GM18520 (cell line): Measurements from ENCODE around the gene LUC7L3.
"Not testable (repeated sequence)": the region's sequence is repeated elsewhere in the genome, so short reads cannot be mapped to it uniquely, and the experiment has no call there.

Source experiments
- ATAC-seq: cut with Tn5 transposase; IDR thresholded peaks from one replicate; pipeline ENCODE4 v1.9.1; 2021; ENCODE audit not compliant: unreplicated experiment

The LUC7L3 gene

DNA sequence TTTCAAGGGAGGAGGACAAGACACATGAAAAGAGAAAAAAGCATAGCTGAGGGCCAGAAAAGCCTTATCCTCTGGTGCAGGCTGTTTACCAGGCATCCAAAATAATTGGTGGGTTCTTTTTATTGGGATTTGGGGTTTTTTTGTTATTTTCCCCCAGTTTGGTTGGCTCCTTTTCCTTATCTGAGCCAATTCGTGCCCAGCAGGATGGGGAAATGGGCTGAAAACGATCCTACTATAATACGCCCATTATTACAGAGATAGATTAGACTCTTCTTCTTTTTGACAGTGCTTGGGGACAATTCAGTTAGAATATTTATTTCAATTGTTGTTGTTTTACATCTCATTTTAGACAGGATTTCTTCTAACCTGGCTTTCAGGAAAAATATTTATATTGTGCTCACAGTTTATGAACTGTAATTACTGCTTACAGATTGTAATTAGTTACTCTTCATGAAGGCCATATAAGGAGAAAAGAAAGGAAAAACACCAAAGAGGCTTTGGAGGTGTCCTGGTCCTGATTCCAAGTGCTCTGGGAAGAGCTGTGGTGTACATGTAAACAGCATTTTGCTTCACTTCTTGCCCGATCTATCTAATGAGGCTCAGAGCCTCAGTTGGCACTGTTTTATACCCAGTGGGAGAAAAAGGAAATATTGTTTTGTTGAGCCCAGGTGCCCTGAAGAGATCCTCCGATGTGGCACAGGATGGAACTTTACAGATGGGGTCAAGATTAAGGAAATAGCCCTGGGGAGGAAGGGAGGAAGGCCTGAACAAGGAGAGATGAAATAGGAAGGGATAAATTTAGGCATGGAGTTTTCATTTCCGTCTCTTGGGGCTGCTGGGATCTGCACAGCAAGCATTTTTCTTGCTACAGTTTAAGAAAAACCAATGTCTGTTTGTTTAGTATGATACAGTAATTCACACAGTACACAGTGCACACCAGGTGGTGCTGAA is 11.1 kb upstream of the LUC7L3 start:
- no peak for ATAC-seq

DNA sequence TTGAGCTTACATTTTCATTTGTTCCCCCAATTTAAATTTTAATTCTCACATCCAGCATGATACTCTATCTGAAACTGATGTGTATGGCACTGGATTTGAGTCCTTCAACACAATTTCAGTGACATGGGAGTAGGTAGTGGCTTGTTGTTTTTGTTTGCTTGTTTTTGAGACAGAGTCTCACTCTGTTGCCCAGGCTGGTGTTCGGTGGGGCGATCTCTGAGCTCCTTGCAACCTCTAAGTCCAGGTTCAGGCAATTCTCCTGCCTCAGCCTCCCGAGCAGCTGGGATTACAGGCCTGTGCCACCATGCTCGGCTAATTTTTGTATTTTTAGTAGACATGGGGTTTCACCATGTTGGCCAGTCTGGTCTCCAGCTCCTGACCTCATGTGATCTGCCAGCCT is 10.3 kb upstream of the LUC7L3 start:
- not testable (repeated sequence) for ATAC-seq

DNA sequence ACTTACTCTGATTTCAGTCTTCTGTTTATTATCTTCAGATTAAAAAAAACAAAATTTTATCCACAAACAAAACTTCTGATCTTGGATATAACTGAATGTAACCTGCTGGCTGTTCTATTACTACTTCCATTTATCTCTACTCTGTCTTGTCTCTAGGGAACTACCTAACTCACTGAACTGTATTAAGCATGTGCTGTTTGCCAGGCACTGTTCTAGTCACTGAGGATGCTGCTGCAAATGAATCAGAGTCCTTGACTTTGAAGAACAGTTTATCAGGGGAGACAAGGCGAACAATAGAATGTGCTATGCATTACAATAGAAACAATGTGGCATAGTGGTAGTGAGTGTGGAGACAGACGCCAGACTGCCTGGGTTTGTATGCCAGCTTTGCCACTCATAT is 9.4 kb upstream of the LUC7L3 start:
- ATAC-seq, result no peak

DNA sequence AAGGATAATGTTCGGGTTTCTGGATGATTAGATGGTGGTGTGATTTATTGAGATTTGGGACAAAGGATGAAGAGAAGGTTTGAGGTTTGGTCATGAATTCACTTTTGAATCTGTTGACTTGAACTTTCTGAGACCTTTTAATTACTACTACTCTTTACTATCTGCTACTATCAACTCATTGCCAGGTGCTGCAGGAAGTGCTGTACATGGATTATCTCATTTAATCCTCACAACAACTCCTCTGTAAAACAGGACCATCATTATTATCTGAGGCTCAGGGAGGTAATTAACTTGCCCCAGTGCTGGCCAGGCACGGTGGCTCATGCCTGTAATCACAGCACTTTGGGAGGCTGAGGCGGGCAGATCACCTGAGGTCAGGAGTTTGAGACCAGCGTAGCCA is 8.8 kb upstream of the LUC7L3 start:
- ATAC-seq, result no peak

DNA sequence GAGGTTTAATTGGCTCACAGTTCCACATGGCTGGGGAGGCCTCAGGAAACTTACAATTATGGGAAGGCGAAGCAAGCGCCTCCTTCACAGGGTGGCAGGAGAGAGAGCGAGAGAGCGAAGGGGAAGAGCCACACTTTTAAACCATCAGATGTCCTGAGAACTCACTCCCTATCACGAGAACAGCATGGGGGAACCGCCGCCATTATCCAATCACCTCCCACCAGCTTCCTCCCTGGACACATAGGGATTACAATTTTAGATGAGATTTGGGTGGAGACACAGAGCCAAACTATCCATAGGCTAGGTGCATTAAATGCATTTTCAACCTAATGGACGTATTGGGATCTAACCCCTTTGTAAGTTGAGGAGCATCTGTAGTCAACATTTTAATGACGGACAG is 6.8 kb upstream of the LUC7L3 start:
- no peak for ATAC-seq

DNA sequence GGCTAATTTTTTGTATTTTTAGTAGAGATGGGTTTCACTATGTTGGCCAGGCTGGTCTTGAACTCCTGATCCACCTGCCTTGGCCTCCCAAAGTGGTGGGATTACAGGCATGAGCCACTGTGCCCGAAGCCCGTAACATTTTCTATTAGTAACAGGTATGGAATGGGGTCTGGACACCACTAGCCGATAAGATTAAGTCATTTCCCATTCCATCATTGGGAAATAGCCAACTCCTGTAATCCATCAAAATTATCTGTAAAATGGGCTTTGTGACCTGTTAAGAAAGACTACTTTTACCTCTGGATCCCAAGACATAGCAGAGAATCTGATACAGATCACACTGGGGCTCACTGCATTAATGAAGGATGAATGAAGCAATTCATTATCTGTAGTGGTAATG is 3.9 kb upstream of the LUC7L3 start:
- no peak for ATAC-seq

DNA sequence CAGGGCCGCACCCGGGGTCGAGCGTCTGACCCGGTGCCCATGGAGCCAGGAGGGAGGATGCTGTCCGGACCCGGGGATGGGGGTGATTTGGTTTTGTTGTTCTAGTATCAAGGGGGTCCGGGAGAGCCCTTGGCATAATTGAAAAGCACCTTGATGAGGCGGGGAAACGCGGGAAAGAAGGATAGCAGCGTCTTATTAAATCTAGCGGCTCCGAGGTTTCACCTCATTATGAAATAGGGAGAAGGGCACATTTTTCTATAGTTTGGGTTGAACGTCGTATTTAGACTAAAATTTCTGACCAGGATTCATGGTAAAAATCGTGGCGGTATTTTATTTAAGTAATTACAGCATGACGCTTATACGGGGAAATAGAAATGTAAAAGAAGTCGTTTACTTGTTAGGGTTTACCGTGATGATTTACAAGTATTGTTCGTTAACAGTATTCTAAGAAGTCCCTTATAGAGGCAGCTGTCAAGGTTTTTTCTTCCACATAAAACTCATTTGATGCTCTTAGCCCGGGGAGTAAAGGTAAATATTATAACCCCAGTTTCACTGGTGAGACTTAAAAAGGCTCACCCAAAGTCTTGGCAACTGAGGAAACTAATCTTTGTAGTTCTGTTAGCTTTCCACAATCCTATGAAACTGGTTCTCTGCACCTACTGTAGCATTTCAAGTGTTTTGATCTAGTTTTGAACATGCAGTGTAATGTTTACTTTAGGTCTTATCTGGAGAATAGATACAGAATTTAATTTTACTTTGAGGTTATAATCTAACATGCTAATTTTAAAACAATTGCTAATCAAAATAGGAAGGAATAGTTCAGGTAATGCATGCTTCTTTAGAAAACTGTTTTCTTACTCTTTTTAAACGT is 756 bp downstream of the LUC7L3 start:
- ATAC-seq, result no peak

DNA sequence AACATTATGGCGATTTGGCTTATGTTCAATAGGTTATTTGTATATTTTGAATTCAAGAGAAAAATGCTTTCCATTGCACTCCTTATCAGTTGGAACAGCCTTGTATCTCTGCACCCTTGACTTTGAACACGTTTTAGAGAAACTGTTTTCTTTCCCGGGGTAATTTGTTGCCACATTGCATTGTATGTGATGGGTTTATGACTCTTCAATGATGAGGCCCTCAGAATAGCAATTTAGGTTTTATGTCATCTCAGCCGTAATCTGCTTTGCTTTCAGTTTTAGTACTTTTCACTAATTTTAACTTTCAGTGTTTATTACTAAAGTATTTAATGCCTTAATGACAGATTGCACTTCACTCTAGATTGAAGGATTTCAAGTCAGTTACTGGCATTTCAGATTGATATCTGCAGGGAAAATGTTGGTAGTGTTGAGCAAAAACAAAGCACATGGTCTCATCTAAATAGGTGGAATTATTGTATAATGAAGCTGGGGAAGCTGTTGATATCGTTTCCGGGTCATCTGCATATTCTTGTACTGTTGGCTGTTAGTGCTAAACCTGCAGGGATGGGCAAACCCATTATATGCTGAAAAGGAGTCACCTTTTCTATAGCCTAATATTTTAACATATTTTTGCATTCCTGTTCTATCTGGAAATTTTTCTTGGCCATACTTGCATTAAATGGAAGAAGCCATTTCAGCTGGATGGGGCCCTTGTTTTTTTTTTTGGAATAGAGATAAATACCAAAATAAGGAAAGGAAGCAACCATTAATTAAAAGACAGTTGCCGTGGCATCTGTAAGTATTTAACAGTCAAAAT is 2.0 kb downstream of the LUC7L3 start:
- ATAC-seq, result no peak

DNA sequence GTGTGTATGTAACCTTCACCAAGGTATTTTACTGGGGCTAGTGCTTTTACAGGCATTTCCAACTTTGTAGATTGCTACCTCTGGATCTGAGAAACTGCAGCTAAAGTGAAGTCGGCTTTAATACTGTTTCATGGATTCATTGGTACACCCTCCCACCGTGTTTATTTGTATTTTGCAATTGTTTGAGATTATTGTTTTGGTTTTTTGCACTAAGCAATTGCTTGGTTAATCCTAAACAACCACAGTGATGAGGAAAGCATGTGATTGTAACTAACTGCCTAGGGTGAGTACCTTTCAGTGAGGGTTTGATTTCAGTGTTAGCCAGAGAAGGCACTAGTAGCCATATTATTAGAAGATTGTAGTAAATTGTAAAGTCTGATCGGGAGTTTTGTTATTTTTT is 3.3 kb downstream of the LUC7L3 start:
- no peak for ATAC-seq

DNA sequence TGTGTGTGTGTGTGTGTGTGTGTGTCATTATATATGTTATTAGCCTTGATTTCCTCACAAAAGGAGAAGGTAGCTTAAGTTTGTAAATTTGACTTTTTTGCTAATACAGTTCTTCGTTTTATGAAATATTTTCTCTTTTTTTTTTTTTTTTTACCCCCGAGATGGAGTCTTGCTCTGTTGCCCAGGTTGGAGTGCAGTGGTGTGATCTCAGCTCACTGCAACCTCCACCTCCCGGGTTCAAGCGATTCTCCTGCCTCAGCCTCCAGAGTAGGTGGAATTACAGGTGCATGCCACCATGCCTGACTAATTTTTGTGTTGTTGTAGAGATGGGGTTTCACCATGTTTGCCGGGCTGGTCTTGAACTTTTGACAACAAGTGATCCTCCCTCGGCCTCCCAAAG is 5.2 kb downstream of the LUC7L3 start:
- ATAC-seq, result not testable (repeated sequence)

DNA sequence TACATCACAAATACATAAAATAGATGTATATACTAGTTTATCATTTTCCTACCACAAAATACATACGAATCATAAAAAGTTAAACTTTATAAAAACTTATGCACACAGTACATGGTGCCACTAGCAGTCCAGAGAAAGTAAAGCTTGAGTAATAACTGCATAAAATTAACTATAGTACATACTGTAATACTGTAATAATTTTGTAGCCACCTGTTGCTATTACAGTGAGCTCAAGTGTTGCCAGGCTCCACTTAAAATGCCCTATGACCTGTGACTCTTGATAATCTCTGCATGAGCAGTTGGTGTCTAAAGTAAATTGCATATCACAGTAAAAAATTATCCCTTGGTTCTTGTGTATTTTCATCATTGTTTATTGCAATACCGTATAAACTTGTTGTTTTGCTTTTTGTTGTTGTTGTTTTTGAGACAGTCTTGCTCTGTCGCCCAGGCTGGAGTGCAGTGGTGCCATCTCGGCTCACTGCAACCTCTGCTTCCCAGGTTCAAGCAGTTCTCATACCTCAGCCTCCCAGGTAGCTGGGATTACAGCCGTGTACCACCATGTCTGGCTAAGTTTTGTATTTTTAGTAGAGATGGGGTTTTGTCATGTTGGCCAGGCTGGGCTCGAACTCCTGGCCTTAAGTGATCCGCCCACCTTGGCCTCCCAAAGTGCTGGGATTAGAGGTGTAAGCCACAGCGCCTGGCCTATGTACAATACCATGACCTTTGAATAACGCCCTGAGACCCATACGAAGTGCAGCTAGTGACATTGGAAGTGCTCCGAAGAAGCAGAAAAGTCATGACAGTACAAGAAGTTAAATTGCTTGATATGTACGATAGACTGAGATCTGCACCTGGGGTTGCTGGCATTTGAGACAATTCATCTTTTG is 6.6 kb downstream of the LUC7L3 start:
- no peak for ATAC-seq

DNA sequence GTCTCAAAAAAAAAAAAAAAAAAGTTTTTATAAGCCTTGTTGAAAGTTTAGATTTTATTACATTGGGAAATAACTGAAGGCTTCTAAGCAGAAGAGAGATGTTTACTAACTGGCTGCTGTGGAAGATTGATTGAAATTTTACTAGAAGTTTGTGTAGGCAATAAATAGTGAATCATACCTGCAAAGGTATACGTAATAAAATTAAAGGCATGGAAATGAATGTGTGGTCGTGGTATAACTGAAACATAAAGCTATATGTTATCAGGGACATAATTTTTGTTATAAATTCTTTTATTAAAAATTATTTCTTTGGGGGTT is 8.7 kb downstream of the LUC7L3 start:
- ATAC-seq, result no peak

DNA sequence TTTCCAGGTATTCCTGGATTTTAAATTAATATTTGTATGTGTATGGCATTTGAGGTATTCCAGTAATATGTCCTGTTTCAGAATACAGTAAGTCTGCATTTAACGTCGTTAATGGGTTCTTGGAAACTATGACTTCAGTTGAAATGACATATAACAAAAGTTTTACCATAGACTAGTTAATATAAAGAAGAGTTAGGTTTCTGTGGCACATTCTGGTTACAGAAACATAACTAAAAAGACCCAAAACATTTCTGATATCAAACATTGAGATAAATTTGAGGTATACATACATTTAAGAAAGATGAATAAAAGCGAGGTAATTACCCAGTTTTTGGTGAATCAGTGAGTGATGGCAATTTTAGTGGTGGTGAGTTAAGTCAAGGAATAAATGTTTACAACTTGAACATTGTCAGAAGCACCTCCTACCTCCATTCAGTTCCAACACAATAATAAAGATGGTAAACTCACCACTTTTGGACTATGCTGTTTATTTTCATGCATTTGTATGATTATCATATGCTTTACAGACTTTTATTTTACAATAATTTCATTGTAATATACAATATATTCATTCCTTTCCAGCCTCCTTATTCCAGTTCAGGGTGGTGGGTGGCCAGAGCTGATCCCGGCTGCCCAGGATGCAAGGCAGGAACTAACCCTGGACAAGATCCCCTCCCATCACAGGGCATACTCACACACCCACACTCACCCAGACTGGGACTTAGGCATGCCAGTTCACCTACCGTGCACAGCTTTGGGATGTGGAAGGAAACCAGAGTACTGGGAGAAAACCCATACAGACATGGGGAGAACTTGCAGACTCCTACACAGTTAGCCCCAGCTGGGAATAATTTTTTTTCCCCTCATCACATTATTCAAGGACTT is 9.7 kb downstream of the LUC7L3 start:
- no peak for ATAC-seq

DNA sequence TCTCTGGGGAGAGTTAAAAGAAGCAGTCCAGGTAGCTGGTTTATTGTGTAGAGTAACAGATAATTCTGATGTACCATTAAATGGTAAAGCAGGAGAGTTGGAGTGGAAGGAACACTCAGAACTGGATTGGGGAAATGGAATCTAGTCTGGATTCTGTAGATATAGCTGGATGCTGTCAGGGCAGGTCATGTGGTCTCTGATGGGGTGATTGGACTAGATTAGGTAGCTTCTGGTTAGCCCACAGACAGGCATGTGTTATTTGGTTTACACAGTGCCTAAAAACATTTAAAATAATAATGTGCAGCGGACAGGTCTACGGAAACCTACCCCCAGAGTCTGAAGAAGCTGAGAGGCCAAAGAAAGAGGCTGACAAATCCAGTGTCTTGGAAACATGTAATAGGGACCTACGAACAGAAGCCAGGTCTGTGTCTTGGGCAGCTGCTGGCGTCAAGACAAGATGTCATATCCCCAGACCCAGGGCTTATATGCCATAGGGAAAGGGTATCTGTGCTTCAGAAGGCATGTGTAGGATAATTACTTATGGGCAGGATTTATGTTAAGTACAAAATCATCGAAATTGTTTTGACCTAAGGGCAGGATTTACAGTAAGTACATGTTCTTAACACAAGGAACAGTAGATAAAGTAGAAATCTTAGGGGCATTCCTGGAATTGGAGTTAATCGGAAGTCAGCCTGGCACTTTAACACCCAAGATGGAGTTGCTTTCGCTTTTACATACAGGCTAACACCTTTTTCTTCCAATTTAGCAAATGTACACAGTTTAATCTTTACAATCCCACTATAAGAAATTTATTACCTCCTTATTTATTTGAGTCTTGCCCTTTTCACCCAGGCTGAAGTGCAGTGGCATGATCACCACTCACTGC is 12.4 kb downstream of the LUC7L3 start:
- no peak for ATAC-seq

DNA sequence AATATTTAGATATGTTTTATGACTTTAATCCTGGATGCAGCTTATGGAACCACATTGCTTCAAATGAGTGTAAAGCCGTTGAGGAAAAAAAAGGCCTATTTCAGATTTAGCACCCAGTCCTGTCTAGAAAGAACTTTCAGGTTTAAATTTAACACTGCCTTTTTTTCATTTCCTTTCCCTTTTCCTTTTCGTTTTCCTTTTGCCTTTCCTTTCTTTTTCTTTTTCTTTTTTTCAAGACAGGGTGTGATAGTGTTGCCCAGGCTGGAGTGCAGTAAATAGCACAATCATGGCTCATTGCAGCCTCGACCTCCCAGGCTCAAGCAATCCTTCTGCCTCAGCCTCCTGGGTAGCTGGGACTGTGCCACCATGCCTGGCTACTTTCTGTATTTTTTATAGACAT is 15.9 kb downstream of the LUC7L3 start:
- ATAC-seq, result no peak

DNA sequence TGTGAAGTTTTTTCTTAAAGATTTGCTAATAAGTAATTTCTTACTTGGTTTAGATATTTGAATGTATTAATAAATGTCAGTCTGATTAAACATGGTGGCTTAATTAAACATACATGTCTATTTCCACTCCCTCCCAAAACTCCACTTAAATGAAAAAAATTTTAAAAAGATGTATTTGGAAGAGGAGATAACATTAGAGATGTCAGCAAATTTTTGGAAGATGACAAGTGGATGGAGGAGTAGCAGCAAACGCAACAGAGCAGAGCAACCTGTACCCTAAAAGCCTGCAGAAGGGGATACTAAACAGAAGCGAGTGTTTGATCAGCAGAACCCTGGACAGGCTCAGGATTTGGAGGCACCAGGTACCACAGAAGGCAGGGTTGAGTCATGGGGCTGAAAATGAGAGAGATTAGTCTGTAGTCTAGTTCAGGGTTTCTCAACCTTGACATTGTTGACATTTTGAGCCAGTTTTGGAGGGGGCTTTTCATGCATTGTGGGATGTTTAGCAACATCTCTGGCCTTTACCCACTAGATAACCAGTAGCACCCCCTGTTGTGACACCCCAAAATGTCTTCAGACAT is 17.8 kb downstream of the LUC7L3 start:
- no peak for ATAC-seq

DNA sequence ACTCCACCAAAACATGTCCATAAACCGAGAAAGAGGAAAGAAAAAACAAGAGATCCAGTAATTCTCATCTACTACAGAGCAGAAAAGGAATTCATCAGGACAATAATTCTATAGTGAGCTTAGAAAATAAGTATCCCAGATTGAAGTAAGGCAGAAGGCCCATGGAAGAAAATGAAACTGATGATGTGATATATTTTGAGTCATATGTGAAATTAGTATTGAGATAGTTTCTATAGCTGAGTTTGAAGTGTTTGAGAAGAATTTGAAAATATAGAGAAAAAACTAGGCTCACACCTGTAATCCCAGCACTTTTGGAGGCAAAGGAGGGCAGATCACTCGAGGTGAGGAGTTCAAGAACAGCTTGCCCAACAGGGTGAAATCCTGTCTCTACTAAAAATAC is 19.7 kb downstream of the LUC7L3 start:
- no peak for ATAC-seq

DNA sequence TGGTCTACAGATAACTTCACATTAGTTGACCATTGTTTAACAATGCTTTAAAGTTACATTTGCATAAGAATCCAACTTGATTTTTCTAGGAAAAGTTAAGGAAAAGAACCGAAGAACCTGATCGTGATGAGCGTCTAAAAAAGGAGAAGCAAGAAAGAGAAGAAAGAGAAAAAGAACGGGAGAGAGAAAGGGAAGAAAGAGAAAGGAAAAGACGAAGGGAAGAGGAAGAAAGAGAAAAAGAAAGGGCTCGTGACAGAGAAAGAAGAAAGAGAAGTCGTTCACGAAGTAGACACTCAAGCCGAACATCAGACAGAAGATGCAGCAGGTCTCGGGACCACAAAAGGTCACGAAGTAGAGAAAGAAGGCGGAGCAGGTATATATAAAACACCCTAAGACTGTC is 26.2 kb downstream of the LUC7L3 start:
- ATAC-seq, result no peak
